K562 (cell line): ENCODE data around the gene PLAAT4. TPM values are rescaled to one million over a fixed set of nuclear protein-coding genes. Genes with fewer than 3 reads are reported as not detected.

Experiments used
- ATAC-seq: fragments of 200-7000 bp; cut with Tn5 transposase; 3 replicates; pipeline ENCODE4 v1.9.1; 2020; ENCODE audit warnings: moderate library complexity
- BruUV-seq: library from RNA; stranded (reverse); fragments of 400-500 nt; replicated peaks from 2 replicates; lab custom pipeline; 2021; lab: Mats Ljungman, UMichigan
- CTCF ChIA-PET: fragments of 300-600 bp; formaldehyde crosslinking; extraction: SDS; loops from one replicate; lab custom pipeline; 2021; ENCODE audit warnings: low intra/inter-chr PET ratio; lab: Yijun Ruan, JAX
- POLR2A ChIA-PET: fragments of 300-600, 350-650 bp; sonication (Branson Sonifier 250); formaldehyde crosslinking; extraction: SDS; loops from one replicate; lab custom pipeline; 2021; ENCODE audit warnings: antibody characterized with exemption, inconsistent platforms; lab: Yijun Ruan, JAX
- DNase-seq, 4 experiments: peaks; one replicate each; pipeline versions ENCODE4 v3.0.0 to v3.0.0-alpha.2; 2011 to 2018; ENCODE audit warnings: low spot score in 3 of 4, mixed read lengths in 3 of 4; ENCODE audit errors: extremely low read depth in 1 of 4
- FAIRE-seq: peaks from 2 replicates; lab custom pipeline; 2011; peaks lifted over from hg19 to GRCh38; lab: Jason Lieb, UNC
- H2AFZ ChIP-seq: 2 replicates; pipeline ENCODE4 v1.6.0; 2011; ENCODE audit warnings: low read depth, low read length, control low read depth, inconsistent platforms
- H3K27ac ChIP-seq: fragments of 200-600 bp; 3 replicates; pipeline ENCODE4 v1.8.0; 2011; ENCODE audit warnings: low read depth, mild to moderate bottlenecking, control low read depth, inconsistent platforms, low read length, moderate library complexity, mixed read lengths; ENCODE audit errors: extremely low read depth
- H3K27me3 ChIP-seq, 2 experiments: fragments of 300-600 bp in 1 of 2; 2 replicates in 1 of 2; 3 replicates in 1 of 2; pipeline versions ENCODE4 v1.6.0 to v1.8.0; 2011; ENCODE audit warnings: inconsistent platforms in 2 of 2, low read length in 2 of 2, mild to moderate bottlenecking in 1 of 2, mixed read lengths in 1 of 2, moderate library complexity in 1 of 2; ENCODE audit not compliant: control insufficient read depth in 2 of 2, insufficient read depth in 2 of 2
- H3K36me3 ChIP-seq: fragments of 300-600 bp; 3 replicates; pipeline ENCODE4 v1.8.0; 2011; ENCODE audit warnings: mild to moderate bottlenecking, low read length, inconsistent platforms; ENCODE audit not compliant: control insufficient read depth, insufficient read depth
- H3K4me1 ChIP-seq, 2 experiments: fragments of 200-600 bp in 1 of 2; replicated peaks in 1 of 2; 2 replicates in 1 of 2; 3 replicates in 1 of 2; pipeline versions ENCODE4 v1.5.1 to v1.8.0; 2011; ENCODE audit warnings: inconsistent platforms in 2 of 2, low read length in 2 of 2, mild to moderate bottlenecking in 1 of 2, mixed read lengths in 1 of 2, moderate library complexity in 1 of 2; ENCODE audit not compliant: control insufficient read depth in 2 of 2, insufficient read depth in 2 of 2
- H3K4me2 ChIP-seq: 2 replicates; pipeline ENCODE4 v1.6.1; 2011; ENCODE audit warnings: low read length, control low read depth, inconsistent platforms, mixed read lengths; ENCODE audit not compliant: insufficient read depth
- H3K4me3 ChIP-seq: fragments of 200-600 bp; sonication (generic), shearing (Covaris generic); 2 replicates; pipeline ENCODE4 v1.5.1; 2016; ENCODE audit warnings: control low read depth, inconsistent platforms
- H3K79me2 ChIP-seq: fragments of 200-600 bp; 3 replicates; pipeline ENCODE4 v1.8.0; 2011; ENCODE audit warnings: low read length, inconsistent platforms; ENCODE audit not compliant: control insufficient read depth, insufficient read depth
- H3K9ac ChIP-seq, 2 experiments: 2 replicates each; pipeline versions ENCODE4 v1.6.0 to v1.6.1; 2011; ENCODE audit warnings: low read depth in 2 of 2, low read length in 2 of 2, control low read depth in 1 of 2, inconsistent platforms in 1 of 2, mild to moderate bottlenecking in 1 of 2, mixed read lengths in 1 of 2; ENCODE audit not compliant: insufficient read depth in 1 of 2
- H3K9me1 ChIP-seq: one replicate; pipeline ENCODE4 v1.6.0; 2011; ENCODE audit warnings: inconsistent platforms, mild to moderate bottlenecking, low read length, moderate library complexity; ENCODE audit not compliant: control insufficient read depth, insufficient read depth
- H3K9me3 ChIP-seq: replicated peaks from 2 replicates; pipeline ENCODE4 v1.5.1; 2011; ENCODE audit warnings: low read depth, low read length, inconsistent platforms; ENCODE audit not compliant: control insufficient read depth, insufficient read depth
- H4K20me1 ChIP-seq: replicated peaks from 2 replicates; pipeline ENCODE4 v1.6.1; 2011; ENCODE audit warnings: low read length, inconsistent platforms, mixed read lengths; ENCODE audit not compliant: control insufficient read depth, insufficient read depth
- CTBP1 ChIP-seq: fragments of 450-650 bp; IDR thresholded peaks from 2 replicates; pipeline ENCODE4 v1.6.1; 2016; ENCODE audit warnings: borderline replicate concordance
- JUND ChIP-seq, 2 experiments: IDR thresholded peaks; 2 replicates in 1 of 2; 3 replicates in 1 of 2; pipeline ENCODE4 v1.6.1; 2011; ENCODE audit warnings: borderline replicate concordance in 2 of 2, low read depth in 2 of 2, low read length in 2 of 2, improper control_type of control experiment in 1 of 2, missing biosample characterization in 1 of 2, missing genetic modification characterization in 1 of 2, missing genetic modification reagents in 1 of 2
- MAZ ChIP-seq, 2 experiments: fragments of 450-650 bp in 1 of 2; sonication (generic) in 1 of 2; formaldehyde crosslinking; IDR thresholded peaks in 1 of 2; conservative IDR thresholded peaks in 1 of 2; 2 replicates each; pipeline versions ENCODE4 v1.4.0 to v1.5.0; 2020; ENCODE audit warnings: mild to moderate bottlenecking in 1 of 2, missing genetic modification reagents in 1 of 2
- SMC3 ChIP-seq: conservative IDR thresholded peaks from 2 replicates; pipeline ENCODE4 v1.6.1; 2011; ENCODE audit warnings: low read depth, low read length, improper control_type of control experiment; ENCODE audit not compliant: insufficient read depth
- SP1 ChIP-seq: sonication (generic); formaldehyde crosslinking; IDR thresholded peaks from 2 replicates; pipeline ENCODE4 v1.8.1; 2022; ENCODE audit warnings: mild to moderate bottlenecking, missing genetic modification reagents
- SRF ChIP-seq, 2 experiments: fragments of 250-450, 450-650 bp in 1 of 2; sonication (Bioruptor Pico) in 1 of 2; sonication (generic) in 1 of 2; formaldehyde crosslinking; IDR thresholded peaks; 2 replicates each; pipeline versions ENCODE4 v1.5.0 to v1.5.1; 2020 to 2022; ENCODE audit warnings: mild to moderate bottlenecking in 1 of 2, missing genetic modification reagents in 1 of 2
- TGIF2 ChIP-seq: sonication (generic); formaldehyde crosslinking; IDR thresholded peaks from 2 replicates; pipeline ENCODE4 v1.8.1; 2022; ENCODE audit warnings: mild to moderate bottlenecking, missing genetic modification reagents, moderate library complexity
- VEZF1 ChIP-seq: fragments of 200-800 bp; sonication (Bioruptor generic); IDR thresholded peaks from 2 replicates; pipeline ENCODE4 v1.6.1; 2017; ENCODE audit warnings: missing genetic modification characterization, missing compliant biosample characterization
- ZBTB17 ChIP-seq: fragments of 450-650 bp; formaldehyde crosslinking; IDR thresholded peaks from 2 replicates; pipeline ENCODE4 v1.4.0; 2020; ENCODE audit warnings: mild to moderate bottlenecking
- ZNF24 ChIP-seq: fragments of 450-650 bp; IDR thresholded peaks from 2 replicates; pipeline ENCODE4 v1.6.1; 2016
- WGBS: fragments of 100-300 bp; shearing (Covaris generic); methylation state at CpG from one replicate; pipeline ENCODE4 v1.1.6; 2016; ENCODE audit warnings: low coverage, mixed read lengths; ENCODE audit not compliant: insufficient coverage; ENCODE audit errors: missing lambda C conversion rate; 5-methylcytosine and 5-hydroxymethylcytosine counted together
- in situ Hi-C: fragments of 300-500 bp; cut with MboI; formaldehyde crosslinking; loops from 4 replicates; pipeline ENCODE4 v1.15.0; 2018; ENCODE audit warnings: inconsistent platforms, mixed read lengths
- intact Hi-C: fragments of 100-400 bp; cut with micrococcal nuclease; formaldehyde crosslinking; loops from 2 replicates; pipeline ENCODE4 v1.14.2; 2022
- polyA plus RNA-seq, 8 experiments: library from polyadenylated mRNA; depleted of rRNA in 4 of 8; stranded (reverse) in 5 of 8; unstranded in 3 of 8; fragments of >200 nt; fragmentation: Nextera tagmentation in 2 of 8; fragmentation: Illumina TruSeq in 1 of 8; extraction: Ambion mirVana in 2 of 8; extraction: Trizol in 1 of 8; gene quantifications; 2 replicates each; pipeline versions ENCODE4 v1.2.1 to v1.2.3, GENCODE V29; 2011 to 2014; ENCODE audit warnings: inconsistent platforms in 1 of 8, missing spikeins in 1 of 8
- total RNA-seq, 7 experiments: library from RNA; depleted of rRNA in 6 of 7; stranded (reverse); fragments of >200 nt in 6 of 7; fragmentation: Illumina TruSeq in 2 of 7; extraction: Trizol in 2 of 7; gene quantifications; 2 replicates each; pipeline versions ENCODE4 v1.2.1 to v1.2.3, GENCODE V29; 2011 to 2021; ENCODE audit warnings: low replicate concordance in 1 of 7
- TF ChIP-seq, protein P1 (sequence below): fragments of 450-650 bp; IDR thresholded peaks from 2 replicates; pipeline ENCODE4 v1.6.1; 2017; ENCODE audit warnings: mild to moderate bottlenecking, moderate library complexity
- TF ChIP-seq, protein P2 (sequence below): fragments of 450-650 bp; IDR thresholded peaks from 2 replicates; pipeline ENCODE4 v1.7.1; 2018; ENCODE audit warnings: mild to moderate bottlenecking, low read depth; ENCODE audit not compliant: partially characterized antibody
- TF ChIP-seq, protein P3 (sequence below), 3 experiments: IDR thresholded peaks in 2 of 3; conservative IDR thresholded peaks in 1 of 3; 2 replicates each; pipeline ENCODE4 v1.5.1; 2011 to 2012; ENCODE audit warnings: low read length in 3 of 3, mild to moderate bottlenecking in 3 of 3, control low read depth in 2 of 3, improper control_type of control experiment in 1 of 3, inconsistent platforms in 1 of 3, low read depth in 1 of 3, mixed read lengths in 1 of 3, moderate library complexity in 1 of 3; ENCODE audit not compliant: insufficient read depth in 2 of 3

Gene PLAAT4
- total and polyA plus RNA-seq, 9 of the 15 experiments (the other 6 are each of a cell fraction or from before 2014, with no cell fraction given): 0.54 to 3.0 (median 1.3) TPM; not detected in 1

GRCh38 chr11:63508009-63508408 is 28.6 kb upstream of the PLAAT4 start:
- Histone ChIP-seq H3K4me2 (no peak overlapping the region), H3K27me3 (no peaks in the 10 kb centered on the region), H3K4me3 (no peak overlapping the region), H3K9me1 (no peaks in the 10 kb centered on the region), H3K79me2 (no peaks in the 10 kb centered on the region), H2AFZ (no peak overlapping the region), H3K36me3 (no peaks in the 10 kb centered on the region), H4K20me1 (no peaks in the 10 kb centered on the region), H3K4me1 (peaks cover 32 to 46% of the 10 kb centered on the region in 2 experiments), H3K9me3 (no peaks in the 10 kb centered on the region), H3K9ac (no peak overlapping the region), H3K27ac (no peak overlapping the region)
- ATAC-seq (peak; percentile 91), FAIRE-seq (peak; percentile 82), DNase-seq (peak; percentile 40 to 82 (median 60))
- POLR2A ChIA-PET: interaction anchor here (0.9 to 2.2 kb wide), 3 partner anchors 10 to 355 kb away, joined by 3 to 11 read pairs (median 3); no protein-coding TSS in a partner anchor
- in situ Hi-C loops (no loop called here), intact Hi-C loops (loop anchor here (1.0 to 5.0 kb wide), 2 partner anchors 29 to 59 kb away; no protein-coding TSS in a partner anchor)
- 26% methylated on average over 3 of the region's 3 CpGs for WGBS
- no TSS peak for BruUV-seq
- CTCF ChIA-PET: interaction anchor here (0.6 to 1.4 kb wide), 2 partner anchors 29 to 295 kb away, joined by 3 to 8 read pairs; no protein-coding TSS in a partner anchor
- peak in 1 of 2 experiments; percentile 46; a peak in 1 of 4 replicates for TF ChIP-seq SRF (CRISPR knock-in tag; IDR thresholded peaks at IDR 0.05)
- TF ChIP-seq ZBTB17: no peak
- TF ChIP-seq, protein P1, sequence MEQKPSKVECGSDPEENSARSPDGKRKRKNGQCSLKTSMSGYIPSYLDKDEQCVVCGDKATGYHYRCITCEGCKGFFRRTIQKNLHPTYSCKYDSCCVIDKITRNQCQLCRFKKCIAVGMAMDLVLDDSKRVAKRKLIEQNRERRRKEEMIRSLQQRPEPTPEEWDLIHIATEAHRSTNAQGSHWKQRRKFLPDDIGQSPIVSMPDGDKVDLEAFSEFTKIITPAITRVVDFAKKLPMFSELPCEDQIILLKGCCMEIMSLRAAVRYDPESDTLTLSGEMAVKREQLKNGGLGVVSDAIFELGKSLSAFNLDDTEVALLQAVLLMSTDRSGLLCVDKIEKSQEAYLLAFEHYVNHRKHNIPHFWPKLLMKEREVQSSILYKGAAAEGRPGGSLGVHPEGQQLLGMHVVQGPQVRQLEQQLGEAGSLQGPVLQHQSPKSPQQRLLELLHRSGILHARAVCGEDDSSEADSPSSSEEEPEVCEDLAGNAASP: no peak
- peak; percentile 39 for TF ChIP-seq CTBP1
- TF ChIP-seq ZNF24: no peak
- 0 out of 4 replicates have a peak, but pooled peaks of 1 of the 2 experiments have one; percentile 36 for TF ChIP-seq MAZ (CRISPR knock-in tag; conservative IDR thresholded peaks at IDR 0.05 in 1 of 2, IDR thresholded peaks at IDR 0.05 in 1 of 2)
- no peak for TF ChIP-seq TGIF2 (CRISPR knock-in tag)
- TF ChIP-seq, protein P2, sequence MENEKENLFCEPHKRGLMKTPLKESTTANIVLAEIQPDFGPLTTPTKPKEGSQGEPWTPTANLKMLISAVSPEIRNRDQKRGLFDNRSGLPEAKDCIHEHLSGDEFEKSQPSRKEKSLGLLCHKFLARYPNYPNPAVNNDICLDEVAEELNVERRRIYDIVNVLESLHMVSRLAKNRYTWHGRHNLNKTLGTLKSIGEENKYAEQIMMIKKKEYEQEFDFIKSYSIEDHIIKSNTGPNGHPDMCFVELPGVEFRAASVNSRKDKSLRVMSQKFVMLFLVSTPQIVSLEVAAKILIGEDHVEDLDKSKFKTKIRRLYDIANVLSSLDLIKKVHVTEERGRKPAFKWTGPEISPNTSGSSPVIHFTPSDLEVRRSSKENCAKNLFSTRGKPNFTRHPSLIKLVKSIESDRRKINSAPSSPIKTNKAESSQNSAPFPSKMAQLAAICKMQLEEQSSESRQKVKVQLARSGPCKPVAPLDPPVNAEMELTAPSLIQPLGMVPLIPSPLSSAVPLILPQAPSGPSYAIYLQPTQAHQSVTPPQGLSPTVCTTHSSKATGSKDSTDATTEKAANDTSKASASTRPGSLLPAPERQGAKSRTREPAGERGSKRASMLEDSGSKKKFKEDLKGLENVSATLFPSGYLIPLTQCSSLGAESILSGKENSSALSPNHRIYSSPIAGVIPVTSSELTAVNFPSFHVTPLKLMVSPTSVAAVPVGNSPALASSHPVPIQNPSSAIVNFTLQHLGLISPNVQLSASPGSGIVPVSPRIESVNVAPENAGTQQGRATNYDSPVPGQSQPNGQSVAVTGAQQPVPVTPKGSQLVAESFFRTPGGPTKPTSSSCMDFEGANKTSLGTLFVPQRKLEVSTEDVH: no peak
- TF ChIP-seq, protein P3, sequence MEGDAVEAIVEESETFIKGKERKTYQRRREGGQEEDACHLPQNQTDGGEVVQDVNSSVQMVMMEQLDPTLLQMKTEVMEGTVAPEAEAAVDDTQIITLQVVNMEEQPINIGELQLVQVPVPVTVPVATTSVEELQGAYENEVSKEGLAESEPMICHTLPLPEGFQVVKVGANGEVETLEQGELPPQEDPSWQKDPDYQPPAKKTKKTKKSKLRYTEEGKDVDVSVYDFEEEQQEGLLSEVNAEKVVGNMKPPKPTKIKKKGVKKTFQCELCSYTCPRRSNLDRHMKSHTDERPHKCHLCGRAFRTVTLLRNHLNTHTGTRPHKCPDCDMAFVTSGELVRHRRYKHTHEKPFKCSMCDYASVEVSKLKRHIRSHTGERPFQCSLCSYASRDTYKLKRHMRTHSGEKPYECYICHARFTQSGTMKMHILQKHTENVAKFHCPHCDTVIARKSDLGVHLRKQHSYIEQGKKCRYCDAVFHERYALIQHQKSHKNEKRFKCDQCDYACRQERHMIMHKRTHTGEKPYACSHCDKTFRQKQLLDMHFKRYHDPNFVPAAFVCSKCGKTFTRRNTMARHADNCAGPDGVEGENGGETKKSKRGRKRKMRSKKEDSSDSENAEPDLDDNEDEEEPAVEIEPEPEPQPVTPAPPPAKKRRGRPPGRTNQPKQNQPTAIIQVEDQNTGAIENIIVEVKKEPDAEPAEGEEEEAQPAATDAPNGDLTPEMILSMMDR (IDR thresholded peaks at IDR 0.05 in 2 of 3, conservative IDR thresholded peaks at IDR 0.05 in 1 of 3; ENCODE audit: insufficient read depth in 2 of 3, low read depth in 1 of 3, low read length in 3 of 3): peak; percentile 75 to 89 (median 85)
- TF ChIP-seq SP1: no peak
- peak; percentile 28; the same call in 1 of the 2 replicates for TF ChIP-seq JUND (IDR thresholded peaks at IDR 0.05; ENCODE audit: borderline replicate concordance, low read depth, low read length)
- no peak; the same call in 2 of the 3 replicates for TF ChIP-seq JUND (tag; IDR thresholded peaks at IDR 0.05; ENCODE audit: borderline replicate concordance, low read depth, low read length)
- no peak for TF ChIP-seq VEZF1 (CRISPR knock-in tag)
- peak; percentile 61; the same call in 1 of the 2 replicates for TF ChIP-seq SMC3
